Keratinocyte (primary cell): ENCODE measurements around the gene CEL.

Source experiments
- EZH2 ChIP-seq: IDR thresholded peaks from one replicate; pipeline ENCODE4 v1.6.1; 2012; ENCODE audit warnings: inconsistent platforms, mild to moderate bottlenecking, low read length, moderate library complexity
- TF ChIP-seq, protein P1 (sequence below), 3 experiments: IDR thresholded peaks in 1 of 3; conservative IDR thresholded peaks in 1 of 3; optimal IDR thresholded peaks in 1 of 3; 2 replicates in 2 of 3; 3 replicates in 1 of 3; pipeline versions ENCODE3 to v1.5.1; 2011; ENCODE audit warnings: low read length in 3 of 3, mild to moderate bottlenecking in 3 of 3, moderate library complexity in 2 of 3, control low read depth in 1 of 3, inconsistent platforms in 1 of 3; ENCODE audit not compliant: insufficient read depth in 2 of 3; ENCODE audit errors: extremely low read depth in 1 of 3

DNA sequence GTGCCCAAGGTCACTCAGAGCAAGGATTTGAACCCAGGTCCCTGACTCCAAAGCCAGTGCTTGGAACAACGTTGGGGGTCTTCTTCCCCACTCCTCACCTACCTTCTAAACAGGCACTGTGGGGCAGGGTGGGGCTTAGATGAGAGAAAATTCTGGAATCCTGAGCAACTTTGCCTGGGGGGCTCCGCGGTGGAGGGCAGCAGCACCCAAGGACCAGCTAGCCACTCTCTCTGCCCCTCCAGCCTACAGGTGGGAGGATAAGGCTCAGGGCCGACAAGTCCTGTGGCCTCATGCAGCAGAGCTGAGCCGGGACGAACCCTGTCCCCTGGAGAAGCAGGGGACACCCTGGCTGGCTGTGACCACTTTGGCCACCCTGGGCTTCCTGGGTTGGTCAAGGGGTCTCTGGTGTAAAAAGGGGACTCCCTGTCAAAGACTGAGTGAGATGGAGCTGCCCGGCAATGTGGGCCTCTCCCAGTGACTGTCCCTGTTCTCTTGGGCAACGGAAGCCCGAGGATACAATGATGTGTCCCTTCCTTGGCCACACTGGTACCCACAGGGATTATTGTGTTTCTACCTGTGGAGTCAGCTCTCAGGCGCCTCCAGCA lies 26.5 kb downstream of the CEL start:
- TF ChIP-seq, protein P1, sequence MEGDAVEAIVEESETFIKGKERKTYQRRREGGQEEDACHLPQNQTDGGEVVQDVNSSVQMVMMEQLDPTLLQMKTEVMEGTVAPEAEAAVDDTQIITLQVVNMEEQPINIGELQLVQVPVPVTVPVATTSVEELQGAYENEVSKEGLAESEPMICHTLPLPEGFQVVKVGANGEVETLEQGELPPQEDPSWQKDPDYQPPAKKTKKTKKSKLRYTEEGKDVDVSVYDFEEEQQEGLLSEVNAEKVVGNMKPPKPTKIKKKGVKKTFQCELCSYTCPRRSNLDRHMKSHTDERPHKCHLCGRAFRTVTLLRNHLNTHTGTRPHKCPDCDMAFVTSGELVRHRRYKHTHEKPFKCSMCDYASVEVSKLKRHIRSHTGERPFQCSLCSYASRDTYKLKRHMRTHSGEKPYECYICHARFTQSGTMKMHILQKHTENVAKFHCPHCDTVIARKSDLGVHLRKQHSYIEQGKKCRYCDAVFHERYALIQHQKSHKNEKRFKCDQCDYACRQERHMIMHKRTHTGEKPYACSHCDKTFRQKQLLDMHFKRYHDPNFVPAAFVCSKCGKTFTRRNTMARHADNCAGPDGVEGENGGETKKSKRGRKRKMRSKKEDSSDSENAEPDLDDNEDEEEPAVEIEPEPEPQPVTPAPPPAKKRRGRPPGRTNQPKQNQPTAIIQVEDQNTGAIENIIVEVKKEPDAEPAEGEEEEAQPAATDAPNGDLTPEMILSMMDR (optimal IDR thresholded peaks at IDR 0.05 in 1 of 3, IDR thresholded peaks at IDR 0.05 in 1 of 3, conservative IDR thresholded peaks at IDR 0.05 in 1 of 3; ENCODE audit: extremely low read depth in 1 of 3, insufficient read depth in 2 of 3, low read length in 3 of 3) = no peak
- no peak for TF ChIP-seq EZH2
